Mesenchymal stem cell (in vitro differentiated cells and primary cell): ENCODE data around the gene DLGAP1.
A peak's percentile ranks its signal among the peaks of the same experiment; 100 is the strongest.

Source experiments
- DNase-seq: peaks from one replicate; pipeline ENCODE4 v3.0.0-alpha.2; 2013
- H2AFZ ChIP-seq: one replicate; pipeline ENCODE4 v1.6.1; 2013; ENCODE audit warnings: low read depth, mild to moderate bottlenecking, control low read depth, inconsistent platforms, low read length, moderate library complexity
- H2AK5ac ChIP-seq: 2 replicates; pipeline ENCODE4 v1.6.1; 2013; ENCODE audit warnings: low read length, moderate library complexity, mild to moderate bottlenecking, inconsistent platforms; ENCODE audit not compliant: severe bottlenecking
- H2BK120ac ChIP-seq: one replicate; pipeline ENCODE4 v1.6.1; 2013; ENCODE audit warnings: low read depth, mild to moderate bottlenecking, inconsistent platforms, low read length, moderate library complexity
- H2BK12ac ChIP-seq, 2 experiments: one replicate each; pipeline ENCODE4 v1.6.1; 2013; ENCODE audit warnings: inconsistent platforms in 2 of 2, low read length in 2 of 2, mild to moderate bottlenecking in 2 of 2, moderate library complexity in 2 of 2, control low read depth in 1 of 2
- H2BK15ac ChIP-seq: one replicate; pipeline ENCODE4 v1.6.1; 2013; ENCODE audit warnings: mild to moderate bottlenecking, low read depth, inconsistent platforms; ENCODE audit not compliant: poor library complexity, severe bottlenecking
- H2BK5ac ChIP-seq: 2 replicates; pipeline ENCODE4 v1.6.1; 2013; ENCODE audit warnings: low read depth, mild to moderate bottlenecking, low read length, control low read depth, inconsistent platforms; ENCODE audit not compliant: poor library complexity, severe bottlenecking
- H3K14ac ChIP-seq, 2 experiments: one replicate each; pipeline ENCODE4 v1.6.1; 2013; ENCODE audit warnings: inconsistent platforms in 2 of 2, low read length in 2 of 2, control low read depth in 1 of 2, mild to moderate bottlenecking in 1 of 2, moderate library complexity in 1 of 2
- H3K18ac ChIP-seq, 2 experiments: one replicate each; pipeline ENCODE4 v1.6.1; 2013; ENCODE audit warnings: inconsistent platforms in 2 of 2, low read length in 2 of 2, control low read depth in 1 of 2, low read depth in 1 of 2, mild to moderate bottlenecking in 1 of 2
- H3K23ac ChIP-seq, 2 experiments: one replicate each; pipeline ENCODE4 v1.6.1; 2013; ENCODE audit warnings: inconsistent platforms in 2 of 2, low read length in 2 of 2, mild to moderate bottlenecking in 2 of 2, moderate library complexity in 2 of 2, control low read depth in 1 of 2
- H3K27ac ChIP-seq: 2 replicates; pipeline ENCODE4 v1.5.1; 2013; ENCODE audit warnings: mild to moderate bottlenecking, moderate library complexity, low read length, control low read depth, inconsistent platforms; ENCODE audit not compliant: poor library complexity, severe bottlenecking
- H3K27me3 ChIP-seq, 2 experiments: 2 replicates each; pipeline versions ENCODE4 v1.6.1 to v1.7.0; 2013; ENCODE audit warnings: low read length in 2 of 2, mild to moderate bottlenecking in 2 of 2, moderate library complexity in 2 of 2, control low read depth in 1 of 2, inconsistent platforms in 1 of 2; ENCODE audit not compliant: control insufficient read depth in 1 of 2, insufficient read depth in 1 of 2
- H3K36me3 ChIP-seq, 2 experiments: 2 replicates each; pipeline versions ENCODE4 v1.6.1 to v1.7.0; 2013; ENCODE audit warnings: low read length in 2 of 2, control low read depth in 1 of 2, inconsistent platforms in 1 of 2, low read depth in 1 of 2, mild to moderate bottlenecking in 1 of 2; ENCODE audit not compliant: insufficient read depth in 2 of 2, control insufficient read depth in 1 of 2
- H3K4ac ChIP-seq, 2 experiments: one replicate each; pipeline ENCODE4 v1.6.1; 2013; ENCODE audit warnings: inconsistent platforms in 2 of 2, low read length in 2 of 2, mild to moderate bottlenecking in 2 of 2, moderate library complexity in 2 of 2, control low read depth in 1 of 2, low read depth in 1 of 2
- H3K4me1 ChIP-seq: 2 replicates; pipeline ENCODE4 v1.6.1; 2013; ENCODE audit warnings: low read depth, low read length, control low read depth; ENCODE audit not compliant: control insufficient read depth, insufficient read depth
- H3K4me2 ChIP-seq: 2 replicates; pipeline ENCODE4 v1.6.1; 2013; ENCODE audit warnings: low read length, mild to moderate bottlenecking, inconsistent platforms; ENCODE audit not compliant: poor library complexity, severe bottlenecking
- H3K4me3 ChIP-seq, 2 experiments: 2 replicates each; pipeline versions ENCODE4 v1.5.1 to v1.7.0; 2013; ENCODE audit warnings: low read length in 2 of 2, mild to moderate bottlenecking in 2 of 2, control low read depth in 1 of 2, low read depth in 1 of 2; ENCODE audit not compliant: insufficient read depth in 1 of 2
- H3K79me1 ChIP-seq: replicated peaks from 2 replicates; pipeline ENCODE4 v1.6.1; 2013; ENCODE audit warnings: mild to moderate bottlenecking, control low read depth, low read length, inconsistent platforms; ENCODE audit not compliant: poor library complexity, severe bottlenecking
- H3K9ac ChIP-seq: 2 replicates; pipeline ENCODE4 v1.7.0; 2013; ENCODE audit warnings: mild to moderate bottlenecking, low read length, moderate library complexity
- H3K9me3 ChIP-seq: 2 replicates; pipeline ENCODE4 v1.7.0; 2013; ENCODE audit warnings: mild to moderate bottlenecking, low read length; ENCODE audit not compliant: control insufficient read depth
- H4K8ac ChIP-seq: one replicate; pipeline ENCODE4 v1.6.1; 2013; ENCODE audit warnings: inconsistent platforms, mild to moderate bottlenecking, low read length, moderate library complexity
- H4K91ac ChIP-seq: one replicate; pipeline ENCODE4 v1.6.1; 2013; ENCODE audit warnings: mild to moderate bottlenecking, low read length, inconsistent platforms
- WGBS: methylation state at CpG from one replicate; pipeline ENCODE4 v1.1.7; 2013; ENCODE audit warnings: mixed read lengths; 5-methylcytosine and 5-hydroxymethylcytosine counted together

DLGAP1 gene

GRCh38 chr18:4004183-4004829 lies 450.8 kb downstream of the DLGAP1 start:
- no peaks in the 10 kb centered on the region for H3K27me3 ChIP-seq
- H2BK12ac ChIP-seq, result no peak overlapping the region
- H2AFZ ChIP-seq, result no peak overlapping the region
- H2BK15ac ChIP-seq, result no peak overlapping the region
- peak; percentile 7 for DNase-seq
- H3K14ac ChIP-seq, result no peak overlapping the region
- H3K36me3 ChIP-seq, result no peaks in the 10 kb centered on the region
- H3K9ac ChIP-seq, result no peak overlapping the region
- H3K23ac ChIP-seq, result no peak overlapping the region
- no peaks in the 10 kb centered on the region for H3K79me1 ChIP-seq
- 38% methylated on average over 6 of the region's 8 CpGs for WGBS
- no peak overlapping the region for H2BK5ac ChIP-seq
- H3K4me2 ChIP-seq, result peak overlapping the region; percentile 35
- H3K9me3 ChIP-seq, result no peaks in the 10 kb centered on the region
- H2AK5ac ChIP-seq, result no peak overlapping the region
- H3K27ac ChIP-seq, result no peak overlapping the region
- no peak overlapping the region for H4K91ac ChIP-seq
- no peak overlapping the region for H2BK120ac ChIP-seq
- H4K8ac ChIP-seq, result no peak overlapping the region
- H3K4me1 ChIP-seq, result peaks cover 3% of the 10 kb centered on the region
- no peak overlapping the region for H3K4ac ChIP-seq
- no peak overlapping the region for H3K18ac ChIP-seq
- H3K4me3 ChIP-seq, result no peak overlapping the region

- Histone ChIP-seq H3K9me3 (no peaks in the 10 kb centered on the region), H3K4me2 (no peak overlapping the region), H3K27ac (no peak overlapping the region), H2BK15ac (no peak overlapping the region), H3K18ac (no peak overlapping the region), H4K8ac (no peak overlapping the region), H4K91ac (no peak overlapping the region), H3K27me3 (no peaks in the 10 kb centered on the region), H3K4ac (no peak overlapping the region), H2BK12ac (no peak overlapping the region), H2BK120ac (no peak overlapping the region), H2AFZ (no peak overlapping the region), H3K9ac (peak overlapping the region; percentile 31), H2BK5ac (no peak overlapping the region), H3K23ac (no peak overlapping the region), H2AK5ac (no peak overlapping the region), H3K14ac (no peak overlapping the region), H3K36me3 (no peaks in the 10 kb centered on the region), H3K79me1 (no peaks in the 10 kb centered on the region), H3K4me1 (peaks cover 3% of the 10 kb centered on the region), H3K4me3 (no peak overlapping the region)
- no CpG with 5 or more reads among the region's 4 CpGs for WGBS
- DNase-seq, result peak; percentile 58
Observed at GRCh38 chr18:3998698-3999333, 456.3 kb downstream of the DLGAP1 start.

GRCh38 chr18:3995476-3996102 lies 459.5 kb downstream of the DLGAP1 start:
- Histone ChIP-seq H3K27ac (no peak overlapping the region), H3K79me1 (no peaks in the 10 kb centered on the region), H2BK120ac (no peak overlapping the region), H3K23ac (no peak overlapping the region), H2AK5ac (no peak overlapping the region), H3K9me3 (no peaks in the 10 kb centered on the region), H3K27me3 (no peaks in the 10 kb centered on the region), H3K4ac (no peak overlapping the region), H3K9ac (peak overlapping the region; percentile 78), H3K4me1 (peaks cover 3% of the 10 kb centered on the region), H2BK15ac (no peak overlapping the region), H3K36me3 (no peaks in the 10 kb centered on the region), H3K4me2 (no peak overlapping the region), H3K14ac (no peak overlapping the region), H2BK12ac (no peak overlapping the region), H4K91ac (no peak overlapping the region), H4K8ac (no peak overlapping the region), H3K4me3 (peak overlapping the region in 1 of 2 experiments; percentile 37), H2BK5ac (no peak overlapping the region), H3K18ac (no peak overlapping the region), H2AFZ (no peak overlapping the region)
- whole genome bisulfite sequencing, result 21% methylated on average over 5 of the region's 8 CpGs
- DNase-seq, result peak; percentile 68

GRCh38 chr18:3993941-3994687 lies 461.0 kb downstream of the DLGAP1 start:
- Histone ChIP-seq H3K4me3 (no peak overlapping the region), H2AFZ (no peak overlapping the region), H2BK15ac (no peak overlapping the region), H3K79me1 (no peaks in the 10 kb centered on the region), H3K4ac (no peak overlapping the region), H3K23ac (no peak overlapping the region), H4K8ac (no peak overlapping the region), H3K27ac (no peak overlapping the region), H2BK5ac (no peak overlapping the region), H3K9ac (no peak overlapping the region), H3K36me3 (no peaks in the 10 kb centered on the region), H4K91ac (no peak overlapping the region), H2BK12ac (peak overlapping the region in 1 of 2 experiments; percentile 37), H3K9me3 (no peaks in the 10 kb centered on the region), H3K4me2 (no peak overlapping the region), H3K18ac (no peak overlapping the region), H3K14ac (no peak overlapping the region), H2BK120ac (no peak overlapping the region), H3K27me3 (no peaks in the 10 kb centered on the region), H3K4me1 (peaks cover 3% of the 10 kb centered on the region), H2AK5ac (no peak overlapping the region)
- DNase-seq, result no peak
- 94% methylated on average over 9 of the region's 9 CpGs for WGBS
